GM18907 (cell line): Measurements from ENCODE around the gene PTRH1.
A peak's percentile ranks its signal among the peaks of the same experiment; 100 is the strongest.

Experiments used
- ATAC-seq: cut with Tn5 transposase; IDR thresholded peaks from one replicate; pipeline ENCODE4 v1.9.1; 2021; ENCODE audit warnings: mild to moderate bottlenecking, moderate library complexity; ENCODE audit not compliant: unreplicated experiment

Gene PTRH1

DNA sequence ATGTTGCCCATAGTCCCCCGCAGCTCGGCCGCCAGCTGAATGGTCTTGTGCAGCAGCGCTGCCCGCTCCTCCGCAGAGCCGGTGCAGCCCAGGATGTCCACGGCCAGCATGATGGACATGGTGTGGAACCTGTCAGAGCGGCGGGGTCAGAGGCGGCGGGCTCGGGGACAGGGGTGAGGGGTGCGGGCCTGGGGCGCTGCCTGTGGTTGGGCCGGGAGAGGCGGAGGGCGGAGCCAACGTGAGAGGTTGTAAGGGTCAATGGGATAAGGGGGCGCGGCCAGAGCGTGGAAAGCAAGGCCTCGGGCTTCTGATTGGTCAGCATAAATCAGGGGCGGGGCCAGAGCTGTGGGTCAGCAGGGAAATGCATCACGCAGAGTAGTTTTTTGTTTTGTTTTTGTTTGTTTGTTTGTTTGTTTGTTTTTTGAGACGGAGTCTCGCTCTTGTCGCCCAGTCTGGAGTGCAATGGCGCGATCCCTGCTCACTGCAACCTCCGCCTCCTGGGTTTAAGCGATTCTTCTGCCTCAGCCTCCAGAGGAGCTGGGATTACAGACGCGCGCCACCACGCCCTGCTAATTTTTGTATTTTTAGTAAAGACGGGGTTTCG lies 26.5 kb upstream of the PTRH1 start:
- no peak for ATAC-seq

DNA sequence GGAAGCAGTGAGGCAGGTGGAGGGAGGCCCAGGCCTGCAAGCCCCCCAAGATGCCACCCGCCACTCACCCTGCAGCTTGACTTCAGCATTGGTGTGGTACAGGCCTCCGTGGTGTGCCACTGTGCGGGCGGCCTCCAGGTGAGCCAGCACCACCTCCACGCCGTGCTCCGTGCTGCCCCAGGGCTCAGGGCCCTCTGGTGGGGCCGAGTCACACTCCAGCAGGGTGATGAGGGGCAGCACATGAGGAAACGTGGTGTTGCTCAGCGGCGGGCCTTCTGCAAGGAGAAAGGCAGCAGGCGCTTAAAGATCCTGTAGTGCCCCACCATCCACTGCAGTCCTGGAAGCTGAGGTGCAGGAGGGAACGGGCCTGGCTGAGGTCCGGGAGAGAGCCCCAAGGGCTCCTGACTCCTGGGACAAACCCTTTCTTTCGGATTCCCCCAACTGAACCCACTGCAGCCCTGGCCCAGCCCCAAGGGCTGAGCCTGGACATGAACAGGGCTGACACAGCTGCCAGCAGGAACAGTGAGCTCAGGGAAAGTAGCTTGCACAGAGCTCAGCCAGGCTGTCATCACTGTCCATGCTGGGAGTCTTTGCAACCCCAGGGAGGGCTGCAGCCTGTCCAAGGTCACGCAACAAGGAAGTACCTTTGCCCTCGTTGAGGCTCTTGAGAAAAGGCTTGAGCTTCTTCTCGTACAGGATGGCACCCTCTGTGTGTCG lies 24.3 kb upstream of the PTRH1 start:
- ATAC-seq, result no peak

GRCh38 chr9:127738666-127739065 lies 23.2 kb upstream of the PTRH1 start:
- ATAC-seq, result no peak

DNA sequence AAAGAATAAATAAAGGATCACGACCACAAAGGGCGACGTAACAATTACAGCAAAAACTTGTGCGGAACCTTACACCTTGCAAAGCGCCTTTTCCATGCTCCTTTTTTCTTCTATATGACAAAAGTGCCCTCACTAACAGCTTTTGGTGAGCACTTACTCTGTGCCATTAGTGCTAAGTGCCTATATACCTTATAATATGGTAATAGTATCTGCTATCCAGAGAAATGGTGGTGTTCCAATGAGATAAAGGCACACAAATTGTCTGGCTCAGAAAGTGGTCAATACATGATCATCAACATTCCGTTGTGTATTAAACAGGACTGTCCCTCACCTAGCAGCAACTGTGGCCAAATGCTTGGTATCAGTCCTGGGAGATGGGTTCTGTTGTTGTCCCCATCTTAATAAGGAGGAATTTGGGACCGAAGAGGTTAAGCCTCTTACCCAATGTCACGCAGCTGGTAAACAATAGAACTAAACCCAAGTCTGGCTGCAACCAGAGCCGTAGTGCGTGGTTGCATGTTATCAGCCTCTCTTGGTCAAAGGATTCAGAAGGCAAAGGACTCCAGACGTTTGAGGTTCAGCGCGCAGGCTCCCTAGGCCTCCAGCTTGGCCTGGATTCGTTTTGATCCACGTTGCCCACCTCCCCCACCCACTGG lies 20.2 kb upstream of the PTRH1 start:
- no peak for ATAC-seq

DNA sequence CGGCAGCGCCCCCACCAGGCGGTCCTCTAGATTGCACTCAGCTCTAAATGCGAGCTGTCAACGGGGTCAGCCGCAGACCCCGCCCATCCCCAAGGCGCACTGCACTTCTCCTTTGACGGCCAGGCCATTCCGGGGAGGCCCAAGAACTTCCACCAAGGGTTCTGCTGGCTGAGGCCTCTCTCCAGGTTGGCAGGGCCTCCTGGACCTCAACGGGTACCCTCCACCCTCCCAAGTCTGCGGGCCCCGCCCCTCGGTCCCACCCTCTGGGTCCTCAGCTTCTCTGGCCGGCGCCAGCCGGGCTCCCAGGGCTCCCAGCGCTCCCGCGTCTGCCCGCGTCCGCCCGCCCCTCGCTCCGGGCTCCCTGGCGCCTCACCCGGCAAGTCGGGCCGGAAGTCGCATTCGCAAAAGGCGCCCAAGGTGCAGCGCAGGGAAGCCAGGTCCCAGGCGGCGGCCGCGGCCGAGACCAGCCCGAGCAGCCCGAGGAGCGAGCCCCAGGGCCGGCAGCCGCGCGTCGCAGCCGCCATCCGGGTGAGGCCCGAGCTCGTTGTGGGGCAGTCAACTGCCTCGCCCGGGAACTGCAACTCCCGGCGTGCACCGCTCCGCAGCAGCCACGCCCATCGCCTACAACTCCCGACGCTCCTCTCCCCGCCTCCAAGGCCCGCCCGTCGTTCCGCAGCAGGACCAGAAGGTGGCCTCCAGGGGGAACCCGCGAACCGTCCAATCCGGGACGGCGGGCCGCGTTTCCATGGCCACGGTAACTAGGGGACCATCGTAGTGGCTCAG lies 19.5 kb upstream of the PTRH1 start, which contains the start of gene TOR2A:
TOR2A (minus strand) TSS at position 548 of the 783 bp plus-strand sequence; CDS start at position 524, 24 bp downstream.
- peak; percentile 81 for ATAC-seq

- no peak for ATAC-seq
Measured at GRCh38 chr9:127734247-127734746, 18.8 kb upstream of the PTRH1 start.

- ATAC-seq, result no peak
Measured at GRCh38 chr9:127733614-127734013, 18.2 kb upstream of the PTRH1 start.

GRCh38 chr9:127732444-127732843 lies 17.0 kb upstream of the PTRH1 start:
- ATAC-seq, result no peak

- no peak for ATAC-seq
Measured at GRCh38 chr9:127731938-127732337, 16.5 kb upstream of the PTRH1 start.

DNA sequence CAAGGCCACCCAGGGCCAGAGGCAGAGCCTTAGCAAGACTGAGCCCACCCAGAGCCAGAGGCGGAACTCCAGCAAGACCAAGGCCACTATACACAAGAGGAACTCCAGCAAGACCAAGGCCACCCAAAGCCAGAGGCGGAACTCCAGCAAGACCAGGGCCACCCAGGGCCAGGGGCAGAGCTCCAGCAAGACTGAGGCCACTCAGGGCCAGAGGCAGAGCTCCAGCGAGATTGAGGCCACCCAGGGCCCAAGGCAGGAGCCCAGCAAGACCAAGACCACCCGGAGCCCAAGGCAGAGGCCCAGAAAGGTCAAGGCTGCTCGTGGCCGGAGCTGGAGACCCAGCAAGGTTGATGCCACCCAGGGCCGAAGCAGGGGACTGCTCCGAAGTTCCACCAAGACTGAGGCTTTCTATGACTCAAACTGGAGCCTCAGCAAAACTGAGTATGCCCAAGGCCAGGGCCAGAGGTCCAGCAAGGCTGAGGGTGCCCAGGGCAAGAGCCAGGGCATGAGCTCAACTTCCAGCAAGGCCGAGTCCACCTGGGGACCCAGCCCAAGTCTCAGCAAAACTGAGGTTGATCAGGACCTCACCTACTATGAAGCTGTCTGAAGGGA lies 15.4 kb upstream of the PTRH1 start:
- ATAC-seq, result no peak

DNA sequence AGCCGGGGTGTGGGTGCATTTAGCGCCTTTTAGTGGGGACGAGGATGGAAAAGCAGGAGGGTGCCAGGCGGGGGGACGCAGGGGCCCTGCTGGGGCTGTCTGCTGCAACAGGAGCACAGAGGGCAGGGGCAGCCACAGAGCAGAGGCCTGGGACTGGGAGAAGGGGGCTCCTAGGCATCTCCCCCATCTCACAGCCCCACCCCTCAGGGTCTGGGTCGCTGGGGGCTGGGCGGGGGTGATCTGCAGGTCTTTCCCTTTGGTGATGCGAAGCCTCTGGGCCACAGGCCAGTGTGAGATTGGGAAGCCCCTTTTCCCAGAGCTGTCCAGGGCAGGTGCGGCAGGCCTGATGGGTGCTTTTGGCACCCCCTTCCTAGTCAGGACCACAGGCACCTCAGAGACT lies 14.8 kb upstream of the PTRH1 start:
- ATAC-seq, result no peak

- no peak for ATAC-seq
Measured at GRCh38 chr9:127729522-127730256, 14.2 kb upstream of the PTRH1 start.

- ATAC-seq, result no peak
Measured at GRCh38 chr9:127728808-127729207, 13.3 kb upstream of the PTRH1 start.

DNA sequence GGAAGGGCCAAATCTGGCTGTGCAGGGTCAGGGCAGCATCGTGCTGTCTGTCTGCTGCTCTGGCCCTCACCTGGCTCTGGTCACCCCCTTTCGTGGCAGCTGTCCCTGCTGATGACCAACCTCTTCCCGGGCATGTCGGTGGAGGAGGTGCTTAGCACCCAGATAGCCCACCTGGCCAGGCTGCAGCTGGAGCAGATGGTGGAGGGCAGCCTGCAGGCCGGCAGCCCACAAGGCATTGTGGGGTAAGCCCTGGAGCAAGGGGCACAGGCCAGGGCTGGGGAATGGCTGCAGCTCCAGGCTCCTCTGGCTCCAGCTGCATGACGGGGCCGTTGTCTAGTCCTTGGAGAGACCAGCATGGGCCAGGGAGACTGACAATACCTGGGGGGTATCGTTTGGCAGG lies 11.4 kb upstream of the PTRH1 start:
- no peak for ATAC-seq

- no peak for ATAC-seq
Measured at GRCh38 chr9:127724012-127724411, 8.5 kb upstream of the PTRH1 start.

- no peak for ATAC-seq
Measured at GRCh38 chr9:127723444-127723843, 8.0 kb upstream of the PTRH1 start.

DNA sequence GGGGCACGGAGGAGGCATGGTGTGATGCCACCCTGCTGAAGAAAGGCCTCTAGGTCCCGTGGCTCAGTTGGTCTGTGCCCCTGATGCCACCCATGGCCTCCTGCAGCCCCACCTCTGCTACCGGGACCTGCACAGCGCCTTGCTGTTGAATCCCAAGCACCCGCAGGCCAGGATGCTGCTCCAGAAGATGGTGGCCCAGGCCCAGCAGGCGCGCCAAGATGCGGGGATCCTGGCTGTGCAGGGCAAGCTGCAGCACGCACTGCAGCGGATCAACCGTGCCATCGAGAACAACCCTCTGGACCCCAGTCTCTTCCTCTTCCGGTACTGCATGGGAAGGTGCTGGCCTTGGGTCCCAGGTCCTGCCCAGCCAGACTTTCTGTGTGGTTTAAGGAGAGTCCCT lies 7.5 kb upstream of the PTRH1 start:
- ATAC-seq, result no peak

DNA sequence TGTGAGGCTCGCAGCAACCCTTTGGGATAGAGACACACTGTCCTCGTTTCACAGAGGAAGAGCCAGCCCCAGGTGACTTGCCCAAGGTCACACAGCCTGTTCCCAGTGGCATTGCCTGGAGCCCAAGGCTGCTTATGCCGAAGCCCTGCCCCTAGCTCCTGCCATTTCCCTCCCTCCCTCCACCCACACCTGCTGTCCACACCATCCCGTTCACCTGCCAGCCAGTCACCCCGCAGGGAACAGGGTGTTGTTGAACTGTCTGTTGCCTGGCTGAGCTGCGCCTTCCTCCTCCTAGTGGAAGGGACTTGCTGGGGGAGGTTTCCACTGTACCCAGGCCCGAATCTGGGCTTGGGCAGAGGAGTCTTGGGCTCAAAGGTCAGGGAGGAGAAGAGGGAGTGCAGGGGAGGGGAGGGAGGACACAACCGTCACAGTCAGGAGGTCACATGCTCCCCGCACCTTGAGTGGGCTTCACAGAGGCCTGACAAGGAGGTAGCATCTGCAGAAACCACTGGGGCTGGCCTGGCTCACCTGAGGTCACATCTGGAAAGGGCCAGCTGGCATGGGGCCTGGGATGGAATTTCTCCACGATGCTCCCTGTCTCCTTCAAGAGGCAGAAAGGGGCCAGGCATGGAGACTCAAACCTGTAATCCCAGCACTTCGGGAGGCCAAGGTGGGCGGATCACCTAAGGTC lies 6.7 kb upstream of the PTRH1 start:
- ATAC-seq, result no peak

DNA sequence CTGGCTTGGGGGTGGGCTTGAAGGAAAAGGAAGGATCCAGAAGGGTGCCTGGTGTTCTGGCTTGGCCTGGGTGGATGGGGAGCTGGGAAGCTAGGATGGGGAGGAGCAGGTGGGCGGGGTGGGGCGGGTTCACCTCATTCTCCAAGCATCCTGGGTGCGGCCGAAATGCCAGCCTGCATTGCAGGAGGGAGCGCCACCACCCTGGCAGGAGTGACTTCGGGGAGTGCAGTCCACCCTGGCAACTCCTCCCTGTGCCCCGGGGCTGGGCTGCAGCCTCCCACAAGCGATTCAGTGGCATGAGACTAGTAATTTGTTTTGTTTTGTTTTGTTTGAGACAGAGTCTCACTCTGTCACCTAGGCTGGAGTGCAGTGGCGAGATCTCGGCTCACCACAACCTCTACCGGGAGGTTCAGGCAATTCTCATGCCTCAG lies 5.9 kb upstream of the PTRH1 start:
- ATAC-seq, result no peak

DNA sequence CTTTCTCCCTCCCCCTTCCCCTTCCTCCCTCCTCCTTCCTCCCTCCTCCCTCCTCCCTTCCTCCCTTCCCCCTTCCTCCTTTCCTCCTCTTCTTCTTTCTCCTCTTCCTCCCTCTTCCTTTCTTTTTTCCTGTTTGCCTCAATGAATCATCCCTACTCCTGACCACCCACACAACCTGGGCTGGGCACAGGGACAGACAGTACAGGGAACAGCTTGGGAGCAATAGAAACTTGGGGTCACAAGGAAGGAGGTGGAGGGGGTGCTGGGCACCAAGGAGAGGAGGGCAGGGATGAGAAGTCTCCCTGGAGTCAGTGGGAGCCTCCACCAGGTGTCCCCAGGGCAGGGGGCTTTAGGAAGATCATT lies 5.4 kb upstream of the PTRH1 start:
- no peak for ATAC-seq
